Measurements from ENCODE around the gene LGALS7.
A peak's percentile ranks its signal among the peaks of the same experiment; 100 is the strongest.
"Not testable (repeated sequence)": the region's sequence is repeated elsewhere in the genome, so short reads cannot be mapped to it uniquely, and the experiment has no call there.

The LGALS7 gene

DNA sequence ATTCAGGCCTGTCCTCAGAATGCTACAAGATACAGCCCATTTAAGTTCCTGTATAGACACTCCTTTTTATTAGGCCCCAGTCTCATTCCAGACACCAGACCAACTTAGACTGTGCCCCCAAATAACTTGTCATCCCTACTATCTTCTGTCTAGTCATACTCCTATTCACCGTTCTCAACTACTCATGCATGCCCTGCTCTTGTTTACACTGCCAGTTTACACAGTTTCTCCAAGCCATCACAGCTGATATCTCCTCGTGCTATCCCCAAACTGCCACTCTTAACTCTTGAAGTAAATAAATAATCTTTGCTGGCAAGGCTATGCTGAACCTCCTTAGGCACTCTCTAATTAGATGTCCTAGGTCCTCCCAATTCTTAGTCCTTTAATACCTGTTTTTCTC lies 19.1 kb downstream of the LGALS7 start:
- not testable (repeated sequence) for H2BK5ac ChIP-seq (ENCODE audit: low read length); H2BK15ac ChIP-seq (ENCODE audit: low read length); H2BK120ac ChIP-seq (ENCODE audit: low read depth, low read length); H3K14ac ChIP-seq (ENCODE audit: low read length); H2AK5ac ChIP-seq (ENCODE audit: low read depth, low read length); H2AFZ ChIP-seq (ENCODE audit: low read length); DNase-seq (ENCODE audit: low spot score); H3K36me3 ChIP-seq (replicated peaks in 1 of 2; ENCODE audit: control insufficient read depth in 2 of 2, insufficient read depth in 2 of 2, low read length in 2 of 2); H3K9ac ChIP-seq (ENCODE audit: low read depth, low read length, poor library complexity); H4K91ac ChIP-seq (ENCODE audit: low read depth, low read length, poor library complexity); H3K27ac ChIP-seq (replicated peaks; ENCODE audit: low read length); H3K4ac ChIP-seq (ENCODE audit: low read length); H3K4me1 ChIP-seq (ENCODE audit: control insufficient read depth in 2 of 2, insufficient read depth in 1 of 2, low read depth in 1 of 2, low read length in 2 of 2); H3K4me2 ChIP-seq (ENCODE audit: insufficient read depth, low read length, poor library complexity, severe bottlenecking); H3K79me1 ChIP-seq (ENCODE audit: low read depth, low read length); H3K27me3 ChIP-seq (ENCODE audit: control insufficient read depth in 3 of 3, insufficient read depth in 3 of 3, low read depth in 1 of 3, low read length in 3 of 3); H3K9me3 ChIP-seq (replicated peaks in 1 of 2; ENCODE audit: control insufficient read depth in 2 of 2, insufficient read depth in 1 of 2, low read depth in 1 of 2, low read length in 2 of 2); H2BK12ac ChIP-seq (ENCODE audit: low read length); H3K23ac ChIP-seq (ENCODE audit: low read depth, low read length, poor library complexity); H3K18ac ChIP-seq (ENCODE audit: low read length); H3K4me3 ChIP-seq (ENCODE audit: low read length in 2 of 2); H4K8ac ChIP-seq (ENCODE audit: low read depth, low read length)
- no CpG with 5 or more reads among the region's 2 CpGs for WGBS, 2 donors (ENCODE audit: extremely low coverage in 2 of 2, insufficient read length in 2 of 2, insufficient replicate concordance in 1 of 2)

DNA sequence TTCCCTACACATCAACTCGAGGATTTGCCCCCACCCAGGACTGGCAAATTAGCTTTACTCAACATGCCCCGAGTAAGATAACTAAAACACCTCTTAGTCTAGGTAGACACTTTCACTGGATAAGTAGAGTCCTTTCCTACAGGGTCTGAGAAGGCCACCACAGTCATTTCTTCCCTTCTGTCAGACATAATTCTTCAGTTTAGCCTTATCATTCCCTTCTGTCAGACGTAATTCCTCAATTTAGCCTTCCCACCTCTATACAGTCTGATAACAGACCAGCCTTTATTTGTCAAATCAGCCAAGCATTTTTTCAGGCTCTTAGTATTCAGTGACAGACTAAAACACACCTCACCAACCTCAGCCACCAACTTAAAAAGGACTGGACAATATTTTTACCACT lies 19.5 kb downstream of the LGALS7 start:
- not testable (repeated sequence) for H3K79me1 ChIP-seq (ENCODE audit: low read depth, low read length); H3K27me3 ChIP-seq (ENCODE audit: control insufficient read depth in 3 of 3, insufficient read depth in 3 of 3, low read depth in 1 of 3, low read length in 3 of 3); H2BK5ac ChIP-seq (ENCODE audit: low read length); H3K9ac ChIP-seq (ENCODE audit: low read depth, low read length, poor library complexity); H3K27ac ChIP-seq (replicated peaks; ENCODE audit: low read length); H2BK12ac ChIP-seq (ENCODE audit: low read length); H3K14ac ChIP-seq (ENCODE audit: low read length); H3K4ac ChIP-seq (ENCODE audit: low read length); H3K23ac ChIP-seq (ENCODE audit: low read depth, low read length, poor library complexity); H3K4me1 ChIP-seq (ENCODE audit: control insufficient read depth in 2 of 2, insufficient read depth in 1 of 2, low read depth in 1 of 2, low read length in 2 of 2); H2BK15ac ChIP-seq (ENCODE audit: low read length); DNase-seq (ENCODE audit: low spot score); H3K36me3 ChIP-seq (replicated peaks in 1 of 2; ENCODE audit: control insufficient read depth in 2 of 2, insufficient read depth in 2 of 2, low read length in 2 of 2); H3K4me3 ChIP-seq (ENCODE audit: low read length in 2 of 2); H4K91ac ChIP-seq (ENCODE audit: low read depth, low read length, poor library complexity); H2AFZ ChIP-seq (ENCODE audit: low read length); H3K9me3 ChIP-seq (replicated peaks in 1 of 2; ENCODE audit: control insufficient read depth in 2 of 2, insufficient read depth in 1 of 2, low read depth in 1 of 2, low read length in 2 of 2); H3K18ac ChIP-seq (ENCODE audit: low read length); H4K8ac ChIP-seq (ENCODE audit: low read depth, low read length); H2BK120ac ChIP-seq (ENCODE audit: low read depth, low read length); H3K4me2 ChIP-seq (ENCODE audit: insufficient read depth, low read length, poor library complexity, severe bottlenecking); H2AK5ac ChIP-seq (ENCODE audit: low read depth, low read length)
- WGBS, 2 donors (ENCODE audit: extremely low coverage in 2 of 2, insufficient read length in 2 of 2, insufficient replicate concordance in 1 of 2), result no CpG with 5 or more reads among the region's 3 CpGs

DNA sequence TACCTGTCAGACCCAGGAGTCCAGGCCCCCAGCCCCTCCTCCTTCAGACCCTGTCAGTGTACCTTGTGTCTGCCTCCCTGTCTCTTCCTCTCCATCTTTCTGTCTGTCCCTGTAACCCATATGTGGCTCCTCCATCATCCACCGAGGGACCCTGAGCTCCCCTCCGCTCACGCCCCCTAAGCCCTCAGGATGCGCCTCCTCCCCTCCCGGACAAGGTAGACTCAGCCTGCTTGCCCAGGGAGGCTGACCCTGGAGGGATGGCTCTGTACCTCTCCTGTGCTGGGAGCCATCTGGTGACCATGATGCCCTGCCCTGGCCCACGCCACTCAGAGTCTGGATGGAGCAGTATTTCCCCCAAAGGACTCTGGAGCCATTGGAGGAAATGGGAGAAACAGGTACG lies 28.0 kb downstream of the LGALS7 start:
- Histone ChIP-seq H3K18ac (ENCODE audit: low read length) (peak overlapping the region; percentile 80), H3K4ac (ENCODE audit: low read length) (no peak overlapping the region), H4K91ac (ENCODE audit: low read depth, low read length, poor library complexity) (no peak overlapping the region)

DNA sequence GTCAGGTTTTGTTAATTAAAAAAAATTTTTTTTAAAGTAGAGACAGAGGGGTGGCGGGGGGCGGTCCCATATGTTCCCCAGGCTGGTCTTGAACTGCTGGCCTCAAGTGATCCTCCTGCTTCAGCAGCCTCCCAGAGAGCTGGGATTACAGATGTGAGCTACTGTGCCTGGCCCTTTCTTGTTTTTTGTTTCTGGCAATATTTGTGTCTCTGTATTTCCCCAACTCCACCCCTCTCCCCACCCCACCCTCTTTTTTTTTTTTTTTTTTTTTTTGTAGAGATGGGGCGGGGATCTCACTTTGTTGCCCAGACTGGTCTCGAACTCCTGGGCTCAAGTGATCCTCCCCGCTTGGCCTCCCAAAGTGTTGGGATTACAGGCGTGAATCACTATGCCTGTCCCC lies 28.4 kb downstream of the LGALS7 start:
- Histone ChIP-seq H3K4me1 (ENCODE audit: control insufficient read depth in 2 of 2, insufficient read depth in 1 of 2, low read depth in 1 of 2, low read length in 2 of 2) (peaks cover 0 to 3% of the 10 kb centered on the region in 2 donors), H3K4ac (ENCODE audit: low read length) (no peak overlapping the region), H3K4me3 (ENCODE audit: low read length in 2 of 2) (no peak overlapping the region), H2BK5ac (ENCODE audit: low read length) (no peak overlapping the region), H3K79me1 (ENCODE audit: low read depth, low read length) (no peaks in the 10 kb centered on the region), H2AK5ac (ENCODE audit: low read depth, low read length) (no peak overlapping the region), H3K36me3 (replicated peaks in 1 of 2; ENCODE audit: control insufficient read depth in 2 of 2, insufficient read depth in 2 of 2, low read length in 2 of 2) (no peaks in the 10 kb centered on the region), H3K14ac (ENCODE audit: low read length) (no peak overlapping the region), H2BK120ac (ENCODE audit: low read depth, low read length) (no peak overlapping the region), H3K9me3 (replicated peaks in 1 of 2; ENCODE audit: control insufficient read depth in 2 of 2, insufficient read depth in 1 of 2, low read depth in 1 of 2, low read length in 2 of 2) (no peaks in the 10 kb centered on the region), H2BK15ac (ENCODE audit: low read length) (peak overlapping the region; percentile 79), H3K27ac (replicated peaks; ENCODE audit: low read length) (no peak overlapping the region), H3K9ac (ENCODE audit: low read depth, low read length, poor library complexity) (no peak overlapping the region), H4K8ac (ENCODE audit: low read depth, low read length) (no peak overlapping the region), H3K27me3 (ENCODE audit: control insufficient read depth in 3 of 3, insufficient read depth in 3 of 3, low read depth in 1 of 3, low read length in 3 of 3) (no peaks in the 10 kb centered on the region), H2BK12ac (ENCODE audit: low read length) (no peak overlapping the region), H3K23ac (ENCODE audit: low read depth, low read length, poor library complexity) (no peak overlapping the region), H4K91ac (ENCODE audit: low read depth, low read length, poor library complexity) (no peak overlapping the region), H2AFZ (ENCODE audit: low read length) (no peak overlapping the region), H3K4me2 (ENCODE audit: insufficient read depth, low read length, poor library complexity, severe bottlenecking) (no peak overlapping the region), H3K18ac (ENCODE audit: low read length) (no peak overlapping the region)
- no CpG with 5 or more reads among the region's 6 CpGs for WGBS, 2 donors (ENCODE audit: extremely low coverage in 2 of 2, insufficient read length in 2 of 2, insufficient replicate concordance in 1 of 2)
- no peak for DNase-seq (ENCODE audit: low spot score)

More for the DNA sequence above, 28.0 kb downstream of the LGALS7 start:
- no peak overlapping the region for H3K27ac ChIP-seq (replicated peaks; ENCODE audit: low read length)
- peaks cover 0 to 3% of the 10 kb centered on the region in 2 donors for H3K4me1 ChIP-seq (ENCODE audit: control insufficient read depth in 2 of 2, insufficient read depth in 1 of 2, low read depth in 1 of 2, low read length in 2 of 2)
- no peaks in the 10 kb centered on the region for H3K27me3 ChIP-seq (ENCODE audit: control insufficient read depth in 3 of 3, insufficient read depth in 3 of 3, low read depth in 1 of 3, low read length in 3 of 3)
- H2BK15ac ChIP-seq (ENCODE audit: low read length), result peak overlapping the region; percentile 79
- H2BK120ac ChIP-seq (ENCODE audit: low read depth, low read length), result no peak overlapping the region
- H2AFZ ChIP-seq (ENCODE audit: low read length), result no peak overlapping the region
- peak overlapping the region; percentile 46 for H2BK12ac ChIP-seq (ENCODE audit: low read length)
- no peak for DNase-seq (ENCODE audit: low spot score)
- H3K4me2 ChIP-seq (ENCODE audit: insufficient read depth, low read length, poor library complexity, severe bottlenecking), result no peak overlapping the region
- H3K23ac ChIP-seq (ENCODE audit: low read depth, low read length, poor library complexity), result no peak overlapping the region
- no CpG with 5 or more reads among the region's 7 CpGs for WGBS, 2 donors (ENCODE audit: extremely low coverage in 2 of 2, insufficient read length in 2 of 2, insufficient replicate concordance in 1 of 2)
- no peaks in the 10 kb centered on the region for H3K79me1 ChIP-seq (ENCODE audit: low read depth, low read length)
- H3K9ac ChIP-seq (ENCODE audit: low read depth, low read length, poor library complexity), result no peak overlapping the region
- no peak overlapping the region for H3K14ac ChIP-seq (ENCODE audit: low read length)
- no peak overlapping the region for H2BK5ac ChIP-seq (ENCODE audit: low read length)
- no peak overlapping the region for H2AK5ac ChIP-seq (ENCODE audit: low read depth, low read length)
- no peaks in the 10 kb centered on the region for H3K9me3 ChIP-seq (replicated peaks in 1 of 2; ENCODE audit: control insufficient read depth in 2 of 2, insufficient read depth in 1 of 2, low read depth in 1 of 2, low read length in 2 of 2)
- H3K36me3 ChIP-seq (replicated peaks in 1 of 2; ENCODE audit: control insufficient read depth in 2 of 2, insufficient read depth in 2 of 2, low read length in 2 of 2), result no peaks in the 10 kb centered on the region
- H4K8ac ChIP-seq (ENCODE audit: low read depth, low read length), result no peak overlapping the region
- no peak overlapping the region for H3K4me3 ChIP-seq (ENCODE audit: low read length in 2 of 2)
